Measurements from ENCODE around the gene DAB2IP. TPM values are rescaled to one million over a fixed set of nuclear protein-coding genes. Genes with fewer than 3 reads are reported as not detected.

Gene DAB2IP
- total RNA-seq, 1 experiment from 2014 or later: 56.3 TPM

DNA sequence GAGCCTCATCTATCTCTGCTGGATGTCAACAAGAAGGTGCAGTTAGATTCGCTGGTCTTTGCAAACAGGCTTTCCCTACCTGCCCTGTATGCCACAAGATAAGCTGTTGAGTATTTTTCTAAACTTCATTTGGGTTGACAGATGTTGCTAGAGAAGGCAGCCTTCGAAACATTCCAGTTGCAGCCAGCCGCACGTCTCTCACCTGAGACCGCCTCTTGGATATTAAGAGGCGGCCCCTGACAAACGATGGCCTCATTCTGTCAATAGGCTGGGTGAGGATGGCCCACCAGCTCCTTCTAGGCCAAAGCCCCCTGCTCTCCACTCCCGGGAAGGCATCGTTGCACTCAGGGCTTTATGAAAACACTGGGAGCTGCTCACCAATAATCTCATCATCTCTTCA, 181.6 kb downstream of the DAB2IP start:
- CTCF ChIA-PET: no interaction called here
- TF ChIP-seq CTCF (IDR thresholded peaks at IDR 0.05; ENCODE audit: unreplicated experiment): no peak
- no TSS peak for BruUV-seq (replicated peaks)
- H3K4me3 Mint-ChIP-seq (ENCODE audit: low read depth, unreplicated experiment): no peak overlapping the region
- H3K9me3 Mint-ChIP-seq (ENCODE audit: low read depth, unreplicated experiment): no peaks in the 10 kb centered on the region
- no peaks in the 10 kb centered on the region for H3K4me1 Mint-ChIP-seq (ENCODE audit: low read depth, unreplicated experiment)
- intact Hi-C loops (cut with micrococcal nuclease; ENCODE audit: unreplicated experiment): no loop called here
- H3K27ac Mint-ChIP-seq (ENCODE audit: unreplicated experiment): no peak overlapping the region
- H3K36me3 Mint-ChIP-seq (ENCODE audit: insufficient read depth, unreplicated experiment): no peaks in the 10 kb centered on the region
- no peaks in the 10 kb centered on the region for H3K27me3 Mint-ChIP-seq (ENCODE audit: unreplicated experiment)
- no peak for DNase-seq

Other genes with a start within 250 kb of the DAB2IP start
- not detected in 2 replicates for gene GGTA1, start 151.8 kb upstream of the DAB2IP start, total RNA-seq (2022)

All from Calu3 (cell line).